HEK293 (cell line): Measurements from ENCODE around the gene CDCA4.
A peak's percentile ranks its signal among the peaks of the same experiment; 100 is the strongest.

ENCODE experiments used
- FEZF1 ChIP-seq: fragments of 450-650 bp; formaldehyde crosslinking; IDR thresholded peaks from 2 replicates; pipeline ENCODE4 v1.5.1; 2016; ENCODE audit warnings: missing biosample characterization, missing genetic modification characterization
- GLI2 ChIP-seq: fragments of 450-650 bp; formaldehyde crosslinking; IDR thresholded peaks from 2 replicates; pipeline ENCODE4; 2017; ENCODE audit warnings: missing biosample characterization, missing genetic modification characterization, low read depth, borderline replicate concordance
- GLIS2 ChIP-seq: fragments of 450-650 bp; formaldehyde crosslinking; IDR thresholded peaks from 2 replicates; pipeline ENCODE4 v1.5.1; 2016; ENCODE audit warnings: missing biosample characterization, missing genetic modification characterization
- KLF10 ChIP-seq: fragments of 450-650 bp; IDR thresholded peaks from 2 replicates; pipeline ENCODE4 v1.5.1; 2018; ENCODE audit warnings: missing biosample characterization, mild to moderate bottlenecking, missing genetic modification characterization
- KLF9 ChIP-seq: fragments of 450-650 bp; formaldehyde crosslinking; IDR thresholded peaks from 2 replicates; pipeline ENCODE4 v1.5.1; 2016; ENCODE audit warnings: missing biosample characterization, missing genetic modification characterization, low read depth
- SP7 ChIP-seq: fragments of 450-650 bp; formaldehyde crosslinking; IDR thresholded peaks from 2 replicates; pipeline ENCODE4 v1.5.1; 2016; ENCODE audit warnings: missing biosample characterization, missing genetic modification characterization
- YY1 ChIP-seq: fragments of 450-650 bp; formaldehyde crosslinking; IDR thresholded peaks from 2 replicates; pipeline ENCODE4 v1.5.1; 2018; ENCODE audit warnings: missing biosample characterization, missing genetic modification characterization
- YY2 ChIP-seq: fragments of 450-650 bp; formaldehyde crosslinking; IDR thresholded peaks from 2 replicates; pipeline ENCODE4 v1.5.1; 2016; ENCODE audit warnings: missing biosample characterization, missing genetic modification characterization
- ZBTB17 ChIP-seq: fragments of 450-650 bp; formaldehyde crosslinking; IDR thresholded peaks from 2 replicates; pipeline ENCODE4 v1.5.1; 2016; ENCODE audit warnings: missing biosample characterization, missing genetic modification characterization
- ZNF114 ChIP-seq: fragments of 450-650 bp; formaldehyde crosslinking; IDR thresholded peaks from 2 replicates; pipeline ENCODE4 v1.5.0; 2017; ENCODE audit warnings: missing biosample characterization, missing genetic modification characterization
- ZNF121 ChIP-seq: fragments of 450-650 bp; formaldehyde crosslinking; IDR thresholded peaks from 2 replicates; pipeline ENCODE4 v1.5.1; 2016; ENCODE audit warnings: missing biosample characterization, missing genetic modification characterization
- ZNF138 ChIP-seq: fragments of 450-650 bp; formaldehyde crosslinking; IDR thresholded peaks from 2 replicates; pipeline ENCODE4 v1.5.1; 2016; ENCODE audit warnings: missing biosample characterization, missing genetic modification characterization, borderline replicate concordance
- ZNF157 ChIP-seq: fragments of 450-650 bp; formaldehyde crosslinking; IDR thresholded peaks from 2 replicates; pipeline ENCODE4 v1.5.1; 2016; ENCODE audit warnings: missing biosample characterization, missing genetic modification characterization
- ZNF202 ChIP-seq: fragments of 450-650 bp; formaldehyde crosslinking; IDR thresholded peaks from 2 replicates; pipeline ENCODE4 v1.5.1; 2016; ENCODE audit warnings: missing biosample characterization, missing genetic modification characterization, borderline replicate concordance
- ZNF214 ChIP-seq: fragments of 450-650 bp; formaldehyde crosslinking; IDR thresholded peaks from 2 replicates; pipeline ENCODE4 v1.5.1; 2017; ENCODE audit warnings: missing biosample characterization, mild to moderate bottlenecking, missing genetic modification characterization, borderline replicate concordance
- ZNF302 ChIP-seq: fragments of 450-650 bp; formaldehyde crosslinking; IDR thresholded peaks from 2 replicates; pipeline ENCODE4 v1.5.1; 2016; ENCODE audit warnings: missing biosample characterization, missing genetic modification characterization, low read depth
- ZNF391 ChIP-seq: fragments of 450-650 bp; formaldehyde crosslinking; IDR thresholded peaks from 2 replicates; pipeline ENCODE4 v1.5.1; 2016; ENCODE audit warnings: low read depth, missing biosample characterization, missing genetic modification characterization, borderline replicate concordance
- ZNF48 ChIP-seq: fragments of 450-650 bp; formaldehyde crosslinking; IDR thresholded peaks from 2 replicates; pipeline ENCODE4 v1.5.1; 2016; ENCODE audit warnings: missing biosample characterization, missing genetic modification characterization
- ZNF521 ChIP-seq: fragments of 450-650 bp; formaldehyde crosslinking; IDR thresholded peaks from 2 replicates; pipeline ENCODE4 v1.5.1; 2017; ENCODE audit warnings: missing biosample characterization, mild to moderate bottlenecking, missing genetic modification characterization
- ZNF548 ChIP-seq: fragments of 450-650 bp; formaldehyde crosslinking; IDR thresholded peaks from 2 replicates; pipeline ENCODE4 v1.5.1; 2016; ENCODE audit warnings: missing biosample characterization, missing genetic modification characterization
- ZNF555 ChIP-seq: fragments of 450-650 bp; formaldehyde crosslinking; conservative IDR thresholded peaks from 2 replicates; pipeline ENCODE4 v1.5.1; 2017; ENCODE audit warnings: missing biosample characterization, mild to moderate bottlenecking, missing genetic modification characterization, inconsistent platforms
- ZNF560 ChIP-seq: fragments of 450-650 bp; formaldehyde crosslinking; IDR thresholded peaks from 2 replicates; pipeline ENCODE4 v1.5.1; 2017; ENCODE audit warnings: missing biosample characterization, missing genetic modification characterization, borderline replicate concordance
- ZNF561 ChIP-seq: fragments of 450-650 bp; IDR thresholded peaks from 2 replicates; pipeline ENCODE4 v1.5.1; 2018; ENCODE audit warnings: missing biosample characterization, missing genetic modification characterization, borderline replicate concordance
- ZNF623 ChIP-seq: fragments of 450-650 bp; formaldehyde crosslinking; IDR thresholded peaks from 2 replicates; pipeline ENCODE4 v1.5.1; 2016; ENCODE audit warnings: missing biosample characterization, missing genetic modification characterization
- ZNF677 ChIP-seq: fragments of 450-650 bp; IDR thresholded peaks from 2 replicates; pipeline ENCODE4 v1.5.0; 2018; ENCODE audit warnings: missing biosample characterization, mild to moderate bottlenecking, missing genetic modification characterization, moderate library complexity
- ZNF707 ChIP-seq: fragments of 450-650 bp; formaldehyde crosslinking; IDR thresholded peaks from 2 replicates; pipeline ENCODE4 v1.5.1; 2016; ENCODE audit warnings: missing biosample characterization, missing genetic modification characterization
- TF ChIP-seq, protein P1 (sequence below): fragments of 450-650 bp; formaldehyde crosslinking; IDR thresholded peaks from 2 replicates; pipeline ENCODE4 v1.5.1; 2016; ENCODE audit warnings: missing biosample characterization, missing genetic modification characterization
- TF ChIP-seq, protein P2 (sequence below): fragments of 450-650 bp; formaldehyde crosslinking; IDR thresholded peaks from 2 replicates; pipeline ENCODE4 v1.5.1; 2016; ENCODE audit warnings: missing biosample characterization, missing genetic modification characterization
- TF ChIP-seq, protein P3 (sequence below): fragments of 450-650 bp; formaldehyde crosslinking; IDR thresholded peaks from 2 replicates; pipeline ENCODE4; 2016; ENCODE audit warnings: missing biosample characterization, missing genetic modification characterization
- TF ChIP-seq, protein P4 (sequence below): fragments of 450-650 bp; formaldehyde crosslinking; IDR thresholded peaks from 2 replicates; pipeline ENCODE4 v1.5.1; 2017; ENCODE audit warnings: missing biosample characterization, missing genetic modification characterization
- TF ChIP-seq, protein P5 (sequence below): fragments of 450-650 bp; IDR thresholded peaks from 2 replicates; pipeline ENCODE4 v1.5.1; 2018; ENCODE audit warnings: missing biosample characterization, mild to moderate bottlenecking, missing genetic modification characterization

The CDCA4 gene

DNA sequence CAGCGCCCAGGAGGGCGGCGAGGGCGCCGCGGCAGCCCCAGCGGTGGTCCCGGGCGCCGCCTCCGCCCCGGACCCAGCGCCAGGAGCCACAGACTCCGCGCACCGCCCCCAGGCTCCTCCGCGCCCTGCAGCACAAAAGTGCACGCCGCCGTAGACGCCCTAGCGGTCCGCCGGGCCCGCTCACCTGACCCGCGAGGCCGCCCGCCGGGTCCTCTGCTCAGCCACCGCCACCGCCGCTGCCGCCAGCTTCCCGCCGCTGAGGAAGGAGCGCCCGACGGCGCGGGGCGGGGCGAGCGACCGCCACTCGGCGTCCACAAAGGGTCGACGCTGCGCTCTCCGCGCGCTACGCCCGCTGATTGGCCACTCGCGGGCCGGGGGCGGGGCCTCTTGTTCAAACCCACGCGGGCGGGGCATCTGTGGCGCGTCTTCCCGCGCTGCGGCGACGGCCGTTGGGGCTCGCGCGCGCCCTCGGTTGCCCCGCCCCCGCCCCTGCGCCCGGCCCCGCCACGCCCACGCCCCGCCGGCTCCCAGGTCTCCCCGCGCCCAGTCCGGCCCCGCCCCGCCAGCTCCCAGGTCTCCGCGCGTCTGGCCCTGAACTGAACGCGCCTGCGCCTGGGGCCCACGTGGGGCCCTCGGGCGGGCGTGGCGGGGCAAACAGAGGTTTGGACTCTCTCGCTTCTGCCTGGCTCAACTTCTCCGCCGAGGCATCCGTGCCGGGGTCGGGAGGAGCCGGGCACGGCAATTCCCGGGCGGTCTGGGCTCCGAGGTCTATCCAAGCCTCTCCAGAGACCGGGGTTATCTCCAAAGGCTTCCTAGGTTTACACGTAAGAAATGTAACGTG is at the start of gene CDCA4 (continued):
- TF ChIP-seq ZNF114 (tag by site-specific recombination) (no peak), FEZF1 (tag by site-specific recombination) (no peak), SP7 (tag by site-specific recombination) (0 out of 2 replicates have a peak, but pooled peaks have one; percentile 48), YY2 (tag by site-specific recombination) (no peak), ZNF555 (no peak), ZNF121 (tag by site-specific recombination) (no peak), GLIS2 (no peak), ZNF157 (tag by site-specific recombination) (no peak), ZNF623 (tag by site-specific recombination) (no peak), ZNF391 (tag by site-specific recombination) (no peak), KLF10 (tag by site-specific recombination) (peak; percentile 64; the same call in 1 of the 2 replicates), ZNF138 (tag by site-specific recombination) (no peak), ZNF302 (tag by site-specific recombination) (no peak), ZNF214 (tag by site-specific recombination) (no peak), ZNF521 (tag by site-specific recombination) (no peak), ZNF561 (tag by site-specific recombination) (peak; percentile 98), ZNF548 (tag by site-specific recombination) (no peak), YY1 (tag by site-specific recombination) (no peak), GLI2 (tag by site-specific recombination) (no peak), ZNF48 (tag by site-specific recombination) (no peak), ZNF677 (peak; percentile 47; the same call in 1 of the 2 replicates), KLF9 (tag by site-specific recombination) (peak; percentile 66; the same call in 1 of the 2 replicates), ZNF560 (no peak), ZNF202 (tag by site-specific recombination) (no peak), ZBTB17 (tag by site-specific recombination) (peak; percentile 85; the same call in 1 of the 2 replicates), ZNF707 (tag by site-specific recombination) (no peak)
- TF ChIP-seq, protein P1, sequence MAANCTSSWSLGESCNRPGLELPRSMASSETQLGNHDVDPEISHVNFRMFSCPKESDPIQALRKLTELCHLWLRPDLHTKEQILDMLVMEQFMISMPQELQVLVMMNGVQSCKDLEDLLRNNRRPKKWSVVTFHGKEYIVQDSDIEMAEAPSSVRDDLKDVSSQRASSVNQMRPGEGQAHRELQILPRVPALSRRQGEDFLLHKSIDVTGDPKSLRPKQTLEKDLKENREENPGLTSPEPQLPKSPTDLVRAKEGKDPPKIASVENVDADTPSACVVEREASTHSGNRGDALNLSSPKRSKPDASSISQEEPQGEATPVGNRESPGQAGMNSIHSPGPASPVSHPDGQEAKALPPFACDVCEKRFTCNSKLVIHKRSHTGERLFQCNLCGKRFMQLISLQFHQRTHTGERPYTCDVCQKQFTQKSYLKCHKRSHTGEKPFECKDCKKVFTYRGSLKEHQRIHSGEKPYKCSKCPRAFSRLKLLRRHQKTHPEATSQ = no peak
- TF ChIP-seq, protein P2, sequence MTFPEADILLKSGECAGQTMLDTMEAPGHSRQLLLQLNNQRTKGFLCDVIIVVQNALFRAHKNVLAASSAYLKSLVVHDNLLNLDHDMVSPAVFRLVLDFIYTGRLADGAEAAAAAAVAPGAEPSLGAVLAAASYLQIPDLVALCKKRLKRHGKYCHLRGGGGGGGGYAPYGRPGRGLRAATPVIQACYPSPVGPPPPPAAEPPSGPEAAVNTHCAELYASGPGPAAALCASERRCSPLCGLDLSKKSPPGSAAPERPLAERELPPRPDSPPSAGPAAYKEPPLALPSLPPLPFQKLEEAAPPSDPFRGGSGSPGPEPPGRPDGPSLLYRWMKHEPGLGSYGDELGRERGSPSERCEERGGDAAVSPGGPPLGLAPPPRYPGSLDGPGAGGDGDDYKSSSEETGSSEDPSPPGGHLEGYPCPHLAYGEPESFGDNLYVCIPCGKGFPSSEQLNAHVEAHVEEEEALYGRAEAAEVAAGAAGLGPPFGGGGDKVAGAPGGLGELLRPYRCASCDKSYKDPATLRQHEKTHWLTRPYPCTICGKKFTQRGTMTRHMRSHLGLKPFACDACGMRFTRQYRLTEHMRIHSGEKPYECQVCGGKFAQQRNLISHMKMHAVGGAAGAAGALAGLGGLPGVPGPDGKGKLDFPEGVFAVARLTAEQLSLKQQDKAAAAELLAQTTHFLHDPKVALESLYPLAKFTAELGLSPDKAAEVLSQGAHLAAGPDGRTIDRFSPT = no peak
- TF ChIP-seq, protein P3, sequence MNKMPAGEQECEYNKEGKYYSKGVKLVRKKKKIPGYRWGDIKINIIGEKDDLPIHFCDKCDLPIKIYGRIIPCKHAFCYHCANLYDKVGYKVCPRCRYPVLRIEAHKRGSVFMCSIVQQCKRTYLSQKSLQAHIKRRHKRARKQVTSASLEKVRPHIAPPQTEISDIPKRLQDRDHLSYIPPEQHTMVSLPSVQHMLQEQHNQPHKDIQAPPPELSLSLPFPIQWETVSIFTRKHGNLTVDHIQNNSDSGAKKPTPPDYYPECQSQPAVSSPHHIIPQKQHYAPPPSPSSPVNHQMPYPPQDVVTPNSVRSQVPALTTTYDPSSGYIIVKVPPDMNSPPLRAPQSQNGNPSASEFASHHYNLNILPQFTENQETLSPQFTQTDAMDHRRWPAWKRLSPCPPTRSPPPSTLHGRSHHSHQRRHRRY (tag by site-specific recombination) = no peak
- TF ChIP-seq, protein P4, sequence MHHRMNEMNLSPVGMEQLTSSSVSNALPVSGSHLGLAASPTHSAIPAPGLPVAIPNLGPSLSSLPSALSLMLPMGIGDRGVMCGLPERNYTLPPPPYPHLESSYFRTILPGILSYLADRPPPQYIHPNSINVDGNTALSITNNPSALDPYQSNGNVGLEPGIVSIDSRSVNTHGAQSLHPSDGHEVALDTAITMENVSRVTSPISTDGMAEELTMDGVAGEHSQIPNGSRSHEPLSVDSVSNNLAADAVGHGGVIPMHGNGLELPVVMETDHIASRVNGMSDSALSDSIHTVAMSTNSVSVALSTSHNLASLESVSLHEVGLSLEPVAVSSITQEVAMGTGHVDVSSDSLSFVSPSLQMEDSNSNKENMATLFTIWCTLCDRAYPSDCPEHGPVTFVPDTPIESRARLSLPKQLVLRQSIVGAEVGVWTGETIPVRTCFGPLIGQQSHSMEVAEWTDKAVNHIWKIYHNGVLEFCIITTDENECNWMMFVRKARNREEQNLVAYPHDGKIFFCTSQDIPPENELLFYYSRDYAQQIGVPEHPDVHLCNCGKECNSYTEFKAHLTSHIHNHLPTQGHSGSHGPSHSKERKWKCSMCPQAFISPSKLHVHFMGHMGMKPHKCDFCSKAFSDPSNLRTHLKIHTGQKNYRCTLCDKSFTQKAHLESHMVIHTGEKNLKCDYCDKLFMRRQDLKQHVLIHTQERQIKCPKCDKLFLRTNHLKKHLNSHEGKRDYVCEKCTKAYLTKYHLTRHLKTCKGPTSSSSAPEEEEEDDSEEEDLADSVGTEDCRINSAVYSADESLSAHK (tag by site-specific recombination) = no peak
- TF ChIP-seq, protein P5, sequence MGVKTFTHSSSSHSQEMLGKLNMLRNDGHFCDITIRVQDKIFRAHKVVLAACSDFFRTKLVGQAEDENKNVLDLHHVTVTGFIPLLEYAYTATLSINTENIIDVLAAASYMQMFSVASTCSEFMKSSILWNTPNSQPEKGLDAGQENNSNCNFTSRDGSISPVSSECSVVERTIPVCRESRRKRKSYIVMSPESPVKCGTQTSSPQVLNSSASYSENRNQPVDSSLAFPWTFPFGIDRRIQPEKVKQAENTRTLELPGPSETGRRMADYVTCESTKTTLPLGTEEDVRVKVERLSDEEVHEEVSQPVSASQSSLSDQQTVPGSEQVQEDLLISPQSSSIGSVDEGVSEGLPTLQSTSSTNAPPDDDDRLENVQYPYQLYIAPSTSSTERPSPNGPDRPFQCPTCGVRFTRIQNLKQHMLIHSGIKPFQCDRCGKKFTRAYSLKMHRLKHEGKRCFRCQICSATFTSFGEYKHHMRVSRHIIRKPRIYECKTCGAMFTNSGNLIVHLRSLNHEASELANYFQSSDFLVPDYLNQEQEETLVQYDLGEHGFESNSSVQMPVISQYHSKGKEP (tag by site-specific recombination) = no peak
